NB4 (cell line): ENCODE results near the gene NEK11.

Experiments used
- CTCF ChIP-seq: IDR thresholded peaks from one replicate; pipeline ENCODE4 v1.5.1; 2012; ENCODE audit warnings: low read depth, low read length
- POLR2A ChIP-seq: IDR thresholded peaks from 2 replicates; pipeline ENCODE4 v1.6.1; 2011; ENCODE audit warnings: mild to moderate bottlenecking; ENCODE audit not compliant: insufficient read length; ENCODE audit errors: extremely low read depth

- TF ChIP-seq CTCF (no peak), POLR2A (no peak)
Observed at GRCh38 chr3:131216330-131216729, 189.7 kb downstream of the NEK11 start.
